HCT116 (cell line): ENCODE results near the gene CD3E. TPM values are rescaled to one million over a fixed set of nuclear protein-coding genes. Genes with fewer than 3 reads are reported as not detected.
"Not testable (repeated sequence)": the region's sequence is repeated elsewhere in the genome, so short reads cannot be mapped to it uniquely, and the experiment has no call there.

Experiments used
- ATAC-seq: fragments of 200-7000 bp; cut with Tn5 transposase; 2 replicates; pipeline ENCODE4 v1.9.1; 2020; ENCODE audit warnings: mild to moderate bottlenecking, moderate library complexity
- BruUV-seq: library from RNA; stranded (reverse); fragments of 400-500 nt; replicated peaks from 2 replicates; lab custom pipeline; 2021; lab: Mats Ljungman, UMichigan
- CTCF ChIA-PET: fragments of 300-600 bp; sonication (Branson Sonifier 250); formaldehyde crosslinking; loops from one replicate; lab custom pipeline; 2021; ENCODE audit warnings: antibody characterized with exemption; lab: Charles Lee
- POLR2A ChIA-PET: fragments of 300-600, 350-600 bp; sonication (Branson Sonifier 250); formaldehyde crosslinking; loops from one replicate; lab custom pipeline; 2021; ENCODE audit warnings: antibody characterized with exemption; lab: Charles Lee
- RAD21 ChIA-PET, 2 experiments: fragments of 300-600 bp; sonication (Branson Sonifier 250); formaldehyde crosslinking; loops; one replicate each; lab custom pipeline; 2023; ENCODE audit warnings: low total read pairs in 2 of 2; ENCODE audit not compliant: uncharacterized antibody in 2 of 2, unreplicated experiment in 2 of 2, low non-redundant PET in 1 of 2; lab: Charles Lee
- DNase-seq: peaks from one replicate; pipeline ENCODE4 v3.0.0-alpha.2; 2010; ENCODE audit warnings: low read depth, low spot score
- H2AFZ ChIP-seq: fragments of 200-600 bp; shearing (Covaris generic), sonication (generic); 2 replicates; pipeline ENCODE4 v1.6.1; 2017; ENCODE audit warnings: low read depth, mixed run types, mixed read lengths, antibody characterized with exemption, low read length; ENCODE audit not compliant: poor library complexity, severe bottlenecking
- H3K27ac ChIP-seq: 2 replicates; pipeline ENCODE4 v1.5.1; 2012; ENCODE audit warnings: low read depth, low read length
- H3K27me3 ChIP-seq: fragments of 200-600 bp; sonication (generic); 2 replicates; pipeline ENCODE4 v1.6.1; 2016; ENCODE audit warnings: mixed run types, low read length, mixed read lengths; ENCODE audit not compliant: insufficient read depth
- H3K36me3 ChIP-seq, 2 experiments: fragments of 200-500 bp in 1 of 2; fragments of 200-600 bp in 1 of 2; sonication (Bioruptor generic) in 1 of 2; sonication (generic) in 1 of 2; 2 replicates each; pipeline versions ENCODE4 v1.5.1 to v1.6.1; 2014 to 2016; ENCODE audit warnings: low read length in 2 of 2, inconsistent platforms in 1 of 2, mixed read lengths in 1 of 2, mixed run types in 1 of 2; ENCODE audit not compliant: insufficient read depth in 2 of 2, control insufficient read depth in 1 of 2
- H3K4me1 ChIP-seq, 2 experiments: fragments of 200-600 bp in 1 of 2; sonication (generic) in 1 of 2; 2 replicates each; pipeline versions ENCODE4 v1.5.1 to v1.6.1; 2012 to 2017; ENCODE audit warnings: low read length in 2 of 2, inconsistent platforms in 1 of 2, mild to moderate bottlenecking in 1 of 2, mixed read lengths in 1 of 2, mixed run types in 1 of 2, moderate library complexity in 1 of 2; ENCODE audit not compliant: insufficient read depth in 2 of 2, control insufficient read depth in 1 of 2
- H3K4me2 ChIP-seq: fragments of 200-600 bp; sonication (generic); 2 replicates; pipeline ENCODE4 v1.6.1; 2017; ENCODE audit warnings: mixed run types, low read length, mixed read lengths
- H3K4me3 ChIP-seq, 2 experiments: fragments of 200-600 bp in 1 of 2; sonication (generic) in 1 of 2; replicated peaks in 1 of 2; 2 replicates each; pipeline ENCODE4 v1.5.1; 2011 to 2016; ENCODE audit warnings: low read length in 2 of 2, control low read depth in 1 of 2, low read depth in 1 of 2, mild to moderate bottlenecking in 1 of 2, mixed read lengths in 1 of 2, mixed run types in 1 of 2
- H3K79me2 ChIP-seq: fragments of 200-600 bp; sonication (generic); 2 replicates; pipeline ENCODE4 v1.6.1; 2017; ENCODE audit warnings: mild to moderate bottlenecking, mixed run types, low read length, moderate library complexity, mixed read lengths; ENCODE audit not compliant: insufficient read depth
- H3K9ac ChIP-seq: fragments of 200-600 bp; sonication (generic); 2 replicates; pipeline ENCODE4 v1.6.1; 2016; ENCODE audit warnings: low read length, mixed read lengths
- H3K9me2 ChIP-seq: fragments of 200-600 bp; sonication (generic), shearing (Covaris generic); 2 replicates; pipeline ENCODE4 v1.6.1; 2017; ENCODE audit warnings: mixed run types, mild to moderate bottlenecking, moderate library complexity; ENCODE audit not compliant: insufficient read depth
- H3K9me3 ChIP-seq, 2 experiments: fragments of 200-500 bp in 1 of 2; fragments of 200-600 bp in 1 of 2; sonication (Bioruptor generic) in 1 of 2; sonication (generic) in 1 of 2; 2 replicates each; pipeline ENCODE4 v1.6.1; 2014 to 2017; ENCODE audit warnings: low read length in 2 of 2, mixed read lengths in 2 of 2, inconsistent platforms in 1 of 2, low read depth in 1 of 2, mild to moderate bottlenecking in 1 of 2, mixed run types in 1 of 2, moderate library complexity in 1 of 2; ENCODE audit not compliant: control insufficient read depth in 1 of 2, insufficient read depth in 1 of 2
- H4K20me1 ChIP-seq: fragments of 200-600 bp; sonication (generic), shearing (Covaris generic); 2 replicates; pipeline ENCODE4 v1.6.1; 2017; ENCODE audit warnings: mixed run types, mild to moderate bottlenecking, moderate library complexity; ENCODE audit not compliant: insufficient read depth
- CBX3 ChIP-seq: IDR thresholded peaks from 2 replicates; pipeline ENCODE4 v1.6.1; 2012; ENCODE audit warnings: low read depth
- CEBPB ChIP-seq: IDR thresholded peaks from 2 replicates; pipeline ENCODE4 v1.6.1; 2012; ENCODE audit warnings: low read depth
- EZH2 ChIP-seq: fragments of 200-600 bp; sonication (generic); IDR thresholded peaks from 2 replicates; pipeline ENCODE4 v1.6.1; 2017; ENCODE audit warnings: antibody characterized with exemption, mixed run types
- FOSL1 ChIP-seq: IDR thresholded peaks from 2 replicates; pipeline ENCODE4 v1.6.1; 2012; ENCODE audit warnings: low read depth
- POLR2A ChIP-seq: IDR thresholded peaks from 2 replicates; pipeline ENCODE4 v1.7.0; 2011; ENCODE audit warnings: borderline replicate concordance; ENCODE audit not compliant: insufficient read depth, insufficient read length; ENCODE audit errors: extremely low read depth
- SIN3A ChIP-seq: IDR thresholded peaks from 2 replicates; pipeline ENCODE4 v1.6.1; 2012; ENCODE audit warnings: low read depth
- TCF7L2 ChIP-seq: IDR thresholded peaks from 2 replicates; pipeline ENCODE4 v1.7.0; 2011; ENCODE audit warnings: borderline replicate concordance, inconsistent platforms; ENCODE audit not compliant: insufficient read depth, insufficient read length; ENCODE audit errors: extremely low read depth
- intact Hi-C: fragments of 100-400 bp; cut with micrococcal nuclease; formaldehyde crosslinking; loops from 2 replicates; pipeline ENCODE4 v1.10.0; 2022
- total RNA-seq: library from RNA; stranded (reverse); gene quantifications from one replicate; pipeline ENCODE4 v1.2.1, GENCODE V29; 2021; ENCODE audit not compliant: unreplicated experiment
- TF ChIP-seq, protein P1 (sequence below): IDR thresholded peaks from 2 replicates; pipeline ENCODE4 v1.6.1; 2011; ENCODE audit warnings: mild to moderate bottlenecking, low read length, moderate library complexity; ENCODE audit not compliant: insufficient replicate concordance; ENCODE audit errors: extremely low read depth
- TF ChIP-seq, protein P2 (sequence below): IDR thresholded peaks from 2 replicates; pipeline ENCODE4 v1.6.1; 2012

The CD3E gene
- total RNA-seq, 1 experiment from 2014 or later = 0.79 TPM

DNA sequence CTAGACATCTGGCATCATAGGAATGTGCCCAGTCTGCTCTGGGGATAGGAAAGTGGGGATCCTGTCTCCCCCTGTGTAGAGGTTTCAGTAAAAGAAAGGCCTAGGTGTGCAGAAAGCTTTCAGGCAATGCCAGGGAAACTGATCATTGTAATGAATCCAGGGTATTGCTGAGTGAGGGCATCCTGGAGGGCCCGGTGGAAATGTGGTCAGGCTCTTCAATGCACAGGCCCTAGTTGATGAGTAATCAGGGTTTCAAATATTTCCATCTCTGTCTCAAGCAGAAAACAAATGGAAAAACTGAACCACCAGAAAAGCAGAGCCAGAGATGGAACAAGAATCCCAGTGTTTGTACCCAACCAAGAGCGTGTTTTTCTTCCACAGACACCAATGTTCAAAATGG, 2.0 kb downstream of the CD3E start:
- TF ChIP-seq POLR2A (no peak), SIN3A (no peak)
- TF ChIP-seq, all 23 proteins: peak for 0
- POLR2A ChIA-PET = no interaction called here
- ATAC-seq = no peak
- Histone ChIP-seq H2AFZ (no peak overlapping the region), H3K79me2 (no peaks in the 10 kb centered on the region), H4K20me1 (no peaks in the 10 kb centered on the region), H3K9me3 (no peaks in the 10 kb centered on the region), H3K4me2 (no peak overlapping the region), H3K9me2 (no peaks in the 10 kb centered on the region), H3K27ac (no peak overlapping the region), H3K4me3 (no peak overlapping the region), H3K36me3 (no peaks in the 10 kb centered on the region), H3K27me3 (peaks cover 14% of the 10 kb centered on the region; the same call in 1 of the 2 replicates), H3K9ac (no peak overlapping the region), H3K4me1 (no peaks in the 10 kb centered on the region)
- RAD21 ChIA-PET = no interaction called here
- DNase-seq = no peak
- intact Hi-C loops = no loop called here
- CTCF ChIA-PET = no interaction called here
- no TSS peak for BruUV-seq

DNA sequence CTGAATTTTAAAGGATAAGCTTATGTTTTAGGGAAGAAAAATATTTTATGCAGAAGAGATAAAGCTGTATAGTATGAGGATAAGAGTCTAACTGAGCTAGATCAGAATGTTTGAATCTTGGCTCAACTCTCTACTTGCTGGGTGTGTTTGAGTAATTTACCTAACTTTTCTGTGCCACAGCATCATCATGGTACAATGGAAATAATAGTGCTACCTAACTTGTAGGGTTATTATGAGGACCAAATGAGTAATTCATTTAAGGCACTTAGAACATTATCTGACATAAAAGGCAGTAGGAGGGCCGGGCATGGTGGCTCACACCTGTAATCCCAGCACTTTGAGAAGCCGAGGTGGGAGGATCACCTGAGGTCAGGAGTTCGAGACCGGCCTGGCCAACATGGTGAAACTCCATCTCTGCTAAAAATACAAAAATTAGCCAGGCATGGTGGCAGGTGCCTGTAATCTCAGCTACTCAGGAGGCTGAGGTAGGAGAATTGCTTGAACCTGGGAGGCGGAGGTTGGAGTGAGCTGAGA, 4.5 kb downstream of the CD3E start:
- CTCF ChIA-PET = interaction anchor here (1.2 to 1.7 kb wide), 2 partner anchors 13 to 111 kb away, joined by 3 to 9 read pairs; no protein-coding TSS in a partner anchor
- H3K79me2 ChIP-seq, H3K27ac ChIP-seq, H3K9me3 ChIP-seq, H3K4me2 ChIP-seq, H4K20me1 ChIP-seq, H3K36me3 ChIP-seq, ATAC-seq, H3K4me3 ChIP-seq, H3K27me3 ChIP-seq, intact Hi-C loops, BruUV-seq, H3K9ac ChIP-seq, H3K9me2 ChIP-seq, H2AFZ ChIP-seq, POLR2A ChIA-PET, RAD21 ChIA-PET, DNase-seq, H3K4me1 ChIP-seq: not testable (repeated sequence)

DNA sequence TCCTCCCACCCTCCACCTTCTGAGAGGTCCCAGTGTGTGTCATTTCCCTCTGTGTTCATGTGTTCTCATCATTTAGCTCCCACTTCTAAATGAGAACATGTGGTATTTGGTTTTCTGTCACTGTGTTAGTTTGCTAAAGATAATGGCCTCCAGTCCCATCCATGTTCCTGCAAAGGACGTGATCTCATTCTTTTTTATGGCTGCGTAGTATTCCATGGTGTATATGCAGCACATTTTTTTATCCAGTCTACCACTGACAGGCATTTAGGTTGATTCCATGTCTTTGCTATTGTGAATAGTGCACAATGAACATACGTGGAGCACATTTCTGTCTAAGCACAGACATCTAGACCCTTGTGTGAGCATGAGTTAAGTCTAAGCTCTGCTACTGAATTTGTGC, 5.7 kb downstream of the CD3E start:
- Histone ChIP-seq H3K4me3 (no peak overlapping the region), H3K36me3 (no peaks in the 10 kb centered on the region), H3K4me1 (no peaks in the 10 kb centered on the region), H3K4me2 (no peak overlapping the region), H3K9ac (no peak overlapping the region), H3K9me3 (no peaks in the 10 kb centered on the region), H3K27ac (no peak overlapping the region), H3K79me2 (no peaks in the 10 kb centered on the region), H3K9me2 (no peaks in the 10 kb centered on the region), H4K20me1 (no peaks in the 10 kb centered on the region), H3K27me3 (no peaks in the 10 kb centered on the region), H2AFZ (no peak overlapping the region)
- intact Hi-C loops = no loop called here
- DNase-seq (no peak), ATAC-seq (no peak)
- CTCF ChIA-PET = no interaction called here
- POLR2A ChIA-PET = no interaction called here
- RAD21 ChIA-PET = no interaction called here
- BruUV-seq = no TSS peak
- TF ChIP-seq CBX3 (no peak), FOSL1 (no peak), CEBPB (no peak), SIN3A (no peak), EZH2 (no peak), TCF7L2 (no peak)
- TF ChIP-seq, protein P1, sequence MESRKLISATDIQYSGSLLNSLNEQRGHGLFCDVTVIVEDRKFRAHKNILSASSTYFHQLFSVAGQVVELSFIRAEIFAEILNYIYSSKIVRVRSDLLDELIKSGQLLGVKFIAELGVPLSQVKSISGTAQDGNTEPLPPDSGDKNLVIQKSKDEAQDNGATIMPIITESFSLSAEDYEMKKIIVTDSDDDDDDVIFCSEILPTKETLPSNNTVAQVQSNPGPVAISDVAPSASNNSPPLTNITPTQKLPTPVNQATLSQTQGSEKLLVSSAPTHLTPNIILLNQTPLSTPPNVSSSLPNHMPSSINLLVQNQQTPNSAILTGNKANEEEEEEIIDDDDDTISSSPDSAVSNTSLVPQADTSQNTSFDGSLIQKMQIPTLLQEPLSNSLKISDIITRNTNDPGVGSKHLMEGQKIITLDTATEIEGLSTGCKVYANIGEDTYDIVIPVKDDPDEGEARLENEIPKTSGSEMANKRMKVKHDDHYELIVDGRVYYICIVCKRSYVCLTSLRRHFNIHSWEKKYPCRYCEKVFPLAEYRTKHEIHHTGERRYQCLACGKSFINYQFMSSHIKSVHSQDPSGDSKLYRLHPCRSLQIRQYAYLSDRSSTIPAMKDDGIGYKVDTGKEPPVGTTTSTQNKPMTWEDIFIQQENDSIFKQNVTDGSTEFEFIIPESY = no peak
- TF ChIP-seq, protein P2, sequence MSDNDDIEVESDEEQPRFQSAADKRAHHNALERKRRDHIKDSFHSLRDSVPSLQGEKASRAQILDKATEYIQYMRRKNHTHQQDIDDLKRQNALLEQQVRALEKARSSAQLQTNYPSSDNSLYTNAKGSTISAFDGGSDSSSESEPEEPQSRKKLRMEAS = no peak
